GM12873 (cell line): ENCODE results near the gene SLC35E3.

ENCODE experiments used
- TF ChIP-seq, protein P1 (sequence below): IDR thresholded peaks from 2 replicates; pipeline ENCODE4 v1.5.1; 2012; ENCODE audit warnings: low read depth, mild to moderate bottlenecking, moderate library complexity, low read length, control low read depth; ENCODE audit not compliant: insufficient read depth; ENCODE audit errors: missing control alignments

The SLC35E3 gene

DNA sequence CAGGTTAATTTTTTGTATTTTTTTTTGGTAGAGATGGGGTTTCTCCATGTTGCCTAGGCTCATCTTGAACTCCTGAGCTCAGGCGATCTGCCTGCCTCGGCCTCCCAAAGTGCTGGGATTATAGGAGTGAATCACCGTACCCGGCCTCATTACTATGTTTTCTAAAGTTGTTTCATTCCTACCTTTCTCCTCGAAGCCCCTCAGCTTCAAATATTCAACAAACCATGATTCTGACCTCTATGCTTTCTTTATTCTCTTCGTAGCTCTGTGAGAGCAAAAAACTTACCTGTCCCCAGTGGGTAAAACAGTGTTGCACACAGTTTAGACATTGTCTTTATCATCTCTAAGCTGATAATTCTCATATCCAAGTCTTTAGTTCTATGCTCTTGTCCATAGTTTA lies 35.8 kb downstream of the SLC35E3 start:
- TF ChIP-seq, protein P1, sequence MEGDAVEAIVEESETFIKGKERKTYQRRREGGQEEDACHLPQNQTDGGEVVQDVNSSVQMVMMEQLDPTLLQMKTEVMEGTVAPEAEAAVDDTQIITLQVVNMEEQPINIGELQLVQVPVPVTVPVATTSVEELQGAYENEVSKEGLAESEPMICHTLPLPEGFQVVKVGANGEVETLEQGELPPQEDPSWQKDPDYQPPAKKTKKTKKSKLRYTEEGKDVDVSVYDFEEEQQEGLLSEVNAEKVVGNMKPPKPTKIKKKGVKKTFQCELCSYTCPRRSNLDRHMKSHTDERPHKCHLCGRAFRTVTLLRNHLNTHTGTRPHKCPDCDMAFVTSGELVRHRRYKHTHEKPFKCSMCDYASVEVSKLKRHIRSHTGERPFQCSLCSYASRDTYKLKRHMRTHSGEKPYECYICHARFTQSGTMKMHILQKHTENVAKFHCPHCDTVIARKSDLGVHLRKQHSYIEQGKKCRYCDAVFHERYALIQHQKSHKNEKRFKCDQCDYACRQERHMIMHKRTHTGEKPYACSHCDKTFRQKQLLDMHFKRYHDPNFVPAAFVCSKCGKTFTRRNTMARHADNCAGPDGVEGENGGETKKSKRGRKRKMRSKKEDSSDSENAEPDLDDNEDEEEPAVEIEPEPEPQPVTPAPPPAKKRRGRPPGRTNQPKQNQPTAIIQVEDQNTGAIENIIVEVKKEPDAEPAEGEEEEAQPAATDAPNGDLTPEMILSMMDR = no peak

DNA sequence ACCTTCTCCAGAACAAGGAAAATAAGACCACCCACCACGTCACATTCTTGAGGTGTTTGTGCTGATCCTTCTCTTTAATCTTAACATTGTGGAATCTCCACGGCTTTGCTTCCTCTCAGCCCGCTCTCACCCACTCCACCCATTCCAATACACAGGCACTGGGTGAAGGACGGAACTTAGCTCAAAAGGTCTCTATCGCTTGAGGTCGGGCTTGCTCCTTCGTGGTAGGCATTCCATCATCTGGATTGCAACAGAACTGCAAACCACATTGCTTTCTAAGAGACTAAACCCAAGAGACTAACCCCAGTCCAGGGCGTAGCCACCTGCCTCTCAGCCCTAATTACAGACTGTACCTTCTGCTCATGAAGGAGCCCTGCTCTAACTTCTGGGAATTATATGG lies 38.0 kb downstream of the SLC35E3 start:
- TF ChIP-seq, protein P1 = no peak

DNA sequence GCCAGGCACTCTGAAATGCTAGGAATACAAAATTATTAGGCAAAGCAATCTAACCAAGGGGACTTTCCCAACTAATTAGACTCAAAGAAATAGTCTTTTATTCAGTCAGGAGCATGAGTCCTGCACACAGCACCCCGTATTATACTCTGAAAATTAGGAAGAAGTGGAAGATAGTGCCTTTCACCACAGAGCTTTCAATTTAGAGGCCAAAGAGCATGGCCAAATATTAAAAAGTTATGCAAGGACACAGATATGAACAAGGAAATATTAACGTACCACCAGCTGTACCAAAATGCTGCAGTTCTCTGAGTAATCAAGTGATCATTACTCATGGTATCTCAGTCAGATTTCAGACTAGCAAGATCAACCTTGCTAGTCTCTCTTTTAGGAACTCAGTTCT lies 39.4 kb downstream of the SLC35E3 start:
- TF ChIP-seq, protein P1 = no peak

DNA sequence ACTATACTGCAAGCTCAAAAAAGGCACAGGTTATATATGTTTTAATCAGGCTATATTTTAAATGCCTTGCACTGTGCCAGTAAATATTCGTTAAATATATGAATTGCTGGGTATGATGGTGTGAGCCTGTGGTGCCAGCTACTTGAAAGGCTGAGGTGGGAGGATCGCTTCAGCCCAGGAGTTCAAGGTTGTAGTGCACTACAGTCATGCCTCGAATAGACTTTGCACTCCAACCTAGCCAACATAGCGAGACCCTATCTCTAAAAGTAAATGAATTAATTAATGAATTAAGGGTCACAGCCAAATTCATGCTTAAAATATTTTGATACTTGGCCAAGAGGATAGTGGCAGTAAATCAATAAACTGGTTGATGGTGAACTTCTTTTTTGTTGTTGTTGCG lies 39.8 kb downstream of the SLC35E3 start:
- TF ChIP-seq, protein P1 = no peak

DNA sequence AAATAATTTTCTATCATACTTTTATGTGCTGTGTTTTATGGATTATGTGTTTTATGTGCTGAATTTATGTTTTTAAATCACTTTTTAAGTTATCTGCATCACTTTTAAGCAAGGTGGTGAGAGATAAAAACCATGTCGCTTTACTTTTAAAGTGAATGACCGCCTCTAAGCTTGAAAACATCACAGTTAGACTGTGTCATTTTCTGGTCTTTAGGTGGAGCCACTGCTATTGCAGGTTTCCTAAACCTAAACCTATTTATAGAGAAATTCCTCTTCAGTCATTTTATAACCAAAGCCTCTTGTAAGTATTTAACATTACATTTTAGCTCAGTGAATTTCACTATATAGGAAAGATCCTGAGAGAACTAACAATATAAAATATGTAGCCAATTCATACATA lies 41.0 kb downstream of the SLC35E3 start:
- TF ChIP-seq, protein P1 = no peak

DNA sequence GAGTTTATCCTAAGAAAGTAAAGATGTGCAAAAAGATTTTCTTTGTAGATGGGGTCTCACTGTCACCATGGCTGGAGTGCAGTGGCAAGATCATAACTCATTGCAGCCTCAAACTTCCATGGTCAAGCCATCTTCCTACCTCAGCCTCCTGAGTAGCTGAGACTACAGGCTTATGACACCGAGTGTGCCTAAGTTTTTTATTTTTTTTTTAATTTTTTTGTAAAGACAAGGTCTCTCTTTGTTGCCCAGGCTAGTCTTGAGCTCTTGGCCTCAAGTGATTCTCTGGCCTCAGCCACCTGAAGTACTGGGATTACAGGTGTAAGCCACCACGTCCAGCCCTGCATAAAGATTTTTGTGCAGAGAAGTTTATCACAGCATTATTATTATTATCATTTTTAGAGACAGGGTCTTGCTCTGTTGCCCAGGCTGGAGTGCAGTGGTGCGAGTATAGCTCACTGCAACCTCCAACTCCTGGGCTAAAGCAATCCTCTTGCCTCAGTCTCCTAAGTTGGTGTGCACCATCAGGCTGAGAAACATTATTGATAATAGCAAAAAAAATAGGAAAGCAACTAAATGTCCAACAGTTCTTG lies 42.7 kb downstream of the SLC35E3 start:
- TF ChIP-seq, protein P1 = no peak

DNA sequence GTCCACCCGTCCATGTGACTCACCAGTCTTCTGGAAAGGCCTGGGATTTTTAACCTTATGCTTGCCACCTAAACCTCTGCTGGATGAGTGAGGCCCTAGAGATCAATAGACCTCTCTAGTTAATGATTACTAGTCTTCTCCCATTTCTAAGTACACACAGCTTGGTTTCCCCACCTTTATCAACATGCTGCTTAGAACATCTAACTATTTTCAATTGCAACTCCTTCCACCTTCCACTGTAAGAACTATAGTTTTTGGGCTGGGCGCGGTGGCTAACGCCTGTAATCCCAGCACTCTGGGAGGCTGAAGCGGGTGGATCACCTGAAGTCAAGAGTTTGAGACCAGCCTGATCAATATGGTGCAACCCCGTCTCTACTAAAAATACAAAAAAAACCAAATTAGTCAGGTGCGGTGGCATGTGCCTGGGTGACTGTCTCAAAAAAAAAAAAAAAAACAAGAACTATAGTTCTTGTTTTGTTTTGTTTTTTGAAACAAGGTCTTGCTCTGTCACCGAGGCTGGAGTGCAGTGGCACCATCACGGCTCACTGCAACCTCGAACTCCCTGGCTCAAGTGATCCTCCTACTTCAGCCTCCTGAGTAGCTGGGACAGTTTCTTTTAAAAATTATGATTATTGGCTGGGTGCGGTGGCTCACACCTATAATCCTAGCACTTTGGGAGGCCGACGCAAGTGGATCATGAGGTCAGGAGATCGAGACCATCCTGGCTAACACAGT lies 43.3 kb downstream of the SLC35E3 start:
- TF ChIP-seq, protein P1 = no peak
